Mesendoderm (in vitro differentiated cells): ENCODE data around the gene STOML1.

Experiments
- DNase-seq: peaks from one replicate; pipeline ENCODE4 v3.0.0; 2013
- H2AK5ac ChIP-seq: 2 replicates; pipeline ENCODE4 v1.6.1; 2013; ENCODE audit warnings: low read length, inconsistent platforms
- H2BK120ac ChIP-seq: 2 replicates; pipeline ENCODE4 v1.6.1; 2013; ENCODE audit warnings: low read depth, mild to moderate bottlenecking, low read length, moderate library complexity, mixed read lengths
- H2BK15ac ChIP-seq: replicated peaks from 2 replicates; pipeline ENCODE4 v1.6.1; 2013; ENCODE audit warnings: low read depth, mild to moderate bottlenecking, moderate library complexity
- H2BK5ac ChIP-seq: 2 replicates; pipeline ENCODE4 v1.6.1; 2013; ENCODE audit warnings: low read length, inconsistent platforms
- H3K18ac ChIP-seq: 2 replicates; pipeline ENCODE4 v1.6.1; 2013; ENCODE audit warnings: mild to moderate bottlenecking, low read length, mixed read lengths
- H3K23ac ChIP-seq: one replicate; pipeline ENCODE4 v1.6.1; 2013; ENCODE audit warnings: low read length
- H3K27ac ChIP-seq: 2 replicates; pipeline ENCODE4 v1.5.1; 2013; ENCODE audit warnings: low read depth, mild to moderate bottlenecking, inconsistent platforms, low read length, moderate library complexity
- H3K27me3 ChIP-seq: 2 replicates; pipeline ENCODE4 v1.6.1; 2013; ENCODE audit warnings: low read length, control low read depth, mild to moderate bottlenecking, inconsistent platforms; ENCODE audit not compliant: insufficient read depth, poor library complexity
- H3K36me3 ChIP-seq: 2 replicates; pipeline ENCODE4 v1.6.1; 2013; ENCODE audit warnings: low read length, inconsistent platforms; ENCODE audit not compliant: control insufficient read depth, insufficient read depth
- H3K4ac ChIP-seq: one replicate; pipeline ENCODE4 v1.6.1; 2013; ENCODE audit warnings: low read depth, mild to moderate bottlenecking, low read length, moderate library complexity
- H3K4me1 ChIP-seq: 2 replicates; pipeline ENCODE4 v1.6.1; 2013; ENCODE audit warnings: low read depth, low read length, inconsistent platforms; ENCODE audit not compliant: control insufficient read depth
- H3K4me2 ChIP-seq: 2 replicates; pipeline ENCODE4 v1.6.1; 2013; ENCODE audit warnings: low read length
- H3K4me3 ChIP-seq: 2 replicates; pipeline ENCODE4 v1.5.1; 2013; ENCODE audit warnings: mild to moderate bottlenecking, low read length
- H3K56ac ChIP-seq: one replicate; pipeline ENCODE4 v1.6.1; 2013; ENCODE audit warnings: low read length
- H3K79me1 ChIP-seq: 2 replicates; pipeline ENCODE4 v1.6.1; 2013; ENCODE audit warnings: low read length, inconsistent platforms
- H3K79me2 ChIP-seq: 2 replicates; pipeline ENCODE4 v1.6.1; 2013; ENCODE audit warnings: mild to moderate bottlenecking, low read length; ENCODE audit not compliant: control insufficient read depth, insufficient read depth
- H3K9ac ChIP-seq: 2 replicates; pipeline ENCODE4 v1.6.1; 2013; ENCODE audit warnings: low read length, inconsistent platforms
- H4K5ac ChIP-seq: one replicate; pipeline ENCODE4 v1.6.1; 2013; ENCODE audit warnings: low read length
- H4K8ac ChIP-seq: one replicate; pipeline ENCODE4 v1.6.1; 2013; ENCODE audit warnings: low read depth, mild to moderate bottlenecking, control low read depth, low read length, moderate library complexity
- WGBS: extraction: QIAGEN DNeasy Blood & Tissue Kit; methylation state at CpG from one replicate; pipeline ENCODE4 v1.1.7; 2013; ENCODE audit warnings: low lambda C conversion rate, missing lambda C conversion rate; ENCODE audit not compliant: insufficient coverage; ENCODE audit errors: extremely low coverage; 5-methylcytosine and 5-hydroxymethylcytosine counted together

Gene STOML1

DNA sequence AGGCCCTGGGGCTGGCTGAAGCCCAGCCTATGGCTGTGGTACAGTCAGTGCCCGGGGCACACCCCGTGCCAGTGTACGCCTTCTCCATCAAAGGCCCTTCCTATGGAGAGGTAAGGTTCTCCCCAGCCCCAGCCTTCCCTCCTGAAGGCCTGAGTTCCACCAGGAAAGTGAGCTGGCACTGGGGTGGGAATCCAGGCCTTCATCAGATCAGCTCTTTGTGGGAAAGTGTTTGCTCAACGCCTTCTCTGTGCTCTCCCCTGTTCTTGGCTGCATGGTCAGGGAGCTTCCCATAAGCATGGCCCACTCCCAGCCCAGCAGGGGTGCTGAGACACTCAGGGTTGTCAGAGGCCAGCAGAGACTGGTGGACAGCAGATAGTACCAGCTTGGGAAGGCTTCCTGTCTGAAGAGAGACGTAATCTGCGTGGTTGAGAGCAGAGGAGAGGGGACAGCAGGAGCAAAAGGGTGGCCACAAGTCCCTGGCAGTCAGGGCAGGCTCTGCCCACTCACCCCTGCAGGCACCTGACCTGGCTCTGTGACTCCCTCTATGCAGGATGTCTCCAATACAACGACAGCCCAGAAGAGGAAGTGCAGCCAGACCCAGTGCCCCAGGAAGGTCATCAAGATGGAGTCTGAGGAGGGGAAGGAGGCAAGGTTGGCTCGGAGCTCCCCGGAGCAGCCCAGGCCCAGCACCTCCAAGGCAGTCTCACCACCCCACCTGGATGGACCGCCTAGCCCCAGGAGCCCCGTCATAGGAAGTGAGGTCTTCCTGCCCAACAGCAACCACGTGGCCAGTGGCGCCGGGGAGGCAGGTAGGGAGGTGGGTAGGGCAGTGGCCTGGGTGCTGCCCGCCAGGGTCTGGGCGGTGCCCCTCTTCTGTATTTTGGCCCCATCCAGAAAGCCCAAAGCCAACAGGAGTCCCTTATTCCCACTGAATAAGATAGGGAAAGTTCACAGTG is 40.8 kb upstream of the STOML1 start:
- no peak for DNase-seq
- H3K36me3 ChIP-seq = peaks cover 2% of the 10 kb centered on the region

DNA sequence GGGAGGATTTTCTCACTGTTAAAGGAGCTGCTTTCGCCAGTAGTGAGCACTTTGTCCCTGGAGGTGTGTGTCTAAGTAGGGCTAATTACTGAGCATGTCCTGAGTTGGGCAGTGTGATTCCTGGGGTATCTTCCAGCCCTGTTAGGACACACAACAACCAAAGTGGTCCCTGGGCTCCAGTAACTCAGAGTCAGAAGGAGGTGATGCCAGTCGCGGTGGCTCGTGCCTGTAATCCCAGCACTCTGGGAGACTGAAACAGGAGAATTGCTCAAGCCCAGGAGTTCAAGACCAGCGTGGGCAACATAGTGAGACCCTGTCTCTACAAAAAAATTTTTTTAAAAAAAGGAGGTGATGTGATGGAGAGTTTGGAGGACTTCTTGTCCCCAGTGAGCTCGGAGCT is 40.0 kb upstream of the STOML1 start:
- no peaks in the 10 kb centered on the region for H3K79me1 ChIP-seq
- no peak overlapping the region for H3K56ac ChIP-seq
- no peak for DNase-seq
- no peak overlapping the region for H3K4me2 ChIP-seq
- no peak overlapping the region for H3K23ac ChIP-seq
- no peak overlapping the region for H3K4ac ChIP-seq
- no peak overlapping the region for H4K8ac ChIP-seq
- no CpG with 5 or more reads among the region's 6 CpGs for WGBS
- no peak overlapping the region for H2BK15ac ChIP-seq
- H2BK120ac ChIP-seq = no peak overlapping the region
- H3K4me1 ChIP-seq = no peaks in the 10 kb centered on the region
- H3K27ac ChIP-seq = no peak overlapping the region
- H3K79me2 ChIP-seq = no peaks in the 10 kb centered on the region
- no peak overlapping the region for H2BK5ac ChIP-seq
- no peak overlapping the region for H2AK5ac ChIP-seq
- H3K9ac ChIP-seq = no peak overlapping the region
- no peak overlapping the region for H3K4me3 ChIP-seq
- H3K18ac ChIP-seq = no peak overlapping the region
- H3K27me3 ChIP-seq = no peaks in the 10 kb centered on the region
- peaks cover 2% of the 10 kb centered on the region for H3K36me3 ChIP-seq
- no peak overlapping the region for H4K5ac ChIP-seq

More for the DNA sequence above, 40.8 kb upstream of the STOML1 start:
- Histone ChIP-seq H3K27ac (no peak overlapping the region), H3K79me2 (no peaks in the 10 kb centered on the region), H3K18ac (no peak overlapping the region), H3K4me2 (no peak overlapping the region), H3K4me3 (no peak overlapping the region), H3K79me1 (no peaks in the 10 kb centered on the region), H3K56ac (no peak overlapping the region), H3K23ac (no peak overlapping the region), H3K9ac (no peak overlapping the region), H3K27me3 (no peaks in the 10 kb centered on the region), H3K4me1 (no peaks in the 10 kb centered on the region), H3K4ac (no peak overlapping the region), H2BK120ac (no peak overlapping the region), H4K8ac (no peak overlapping the region), H4K5ac (no peak overlapping the region), H2BK5ac (no peak overlapping the region), H2AK5ac (no peak overlapping the region), H2BK15ac (no peak overlapping the region)
- no CpG with 5 or more reads among the region's 16 CpGs for WGBS

DNA sequence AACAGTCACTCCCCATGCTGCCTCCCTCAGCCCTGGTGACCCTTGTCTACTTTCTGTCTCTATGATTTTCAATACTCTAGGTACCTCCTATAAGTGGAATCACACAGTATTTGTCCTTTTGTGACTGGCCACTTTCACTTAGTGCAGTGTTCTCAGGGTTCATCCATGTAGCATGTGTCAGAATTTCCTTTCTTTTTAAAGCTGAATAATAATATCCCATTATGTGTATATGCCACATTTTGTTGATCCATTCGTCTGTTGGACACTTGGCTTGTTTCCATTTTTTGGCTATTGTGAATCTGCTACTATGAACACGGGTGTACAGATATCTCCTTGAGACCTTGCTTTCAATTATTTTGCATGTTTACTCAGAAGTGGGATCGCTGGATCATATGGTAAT is 36.6 kb upstream of the STOML1 start:
- H3K27me3 ChIP-seq = no peaks in the 10 kb centered on the region
- H4K5ac ChIP-seq = no peak overlapping the region
- H3K79me1 ChIP-seq = no peaks in the 10 kb centered on the region
- H2BK120ac ChIP-seq = no peak overlapping the region
- no peak overlapping the region for H3K4ac ChIP-seq
- H3K36me3 ChIP-seq = peaks cover under 1% of the 10 kb centered on the region
- H3K23ac ChIP-seq = no peak overlapping the region
- no peak overlapping the region for H3K4me3 ChIP-seq
- WGBS = no CpG with 5 or more reads among the region's 3 CpGs
- no peak overlapping the region for H2BK5ac ChIP-seq
- H4K8ac ChIP-seq = no peak overlapping the region
- no peak overlapping the region for H2AK5ac ChIP-seq
- no peak overlapping the region for H3K56ac ChIP-seq
- no peaks in the 10 kb centered on the region for H3K79me2 ChIP-seq
- H2BK15ac ChIP-seq = no peak overlapping the region
- no peak overlapping the region for H3K9ac ChIP-seq
- no peak for DNase-seq
- H3K18ac ChIP-seq = no peak overlapping the region
- no peak overlapping the region for H3K4me2 ChIP-seq
- no peaks in the 10 kb centered on the region for H3K4me1 ChIP-seq
- H3K27ac ChIP-seq = no peak overlapping the region

DNA sequence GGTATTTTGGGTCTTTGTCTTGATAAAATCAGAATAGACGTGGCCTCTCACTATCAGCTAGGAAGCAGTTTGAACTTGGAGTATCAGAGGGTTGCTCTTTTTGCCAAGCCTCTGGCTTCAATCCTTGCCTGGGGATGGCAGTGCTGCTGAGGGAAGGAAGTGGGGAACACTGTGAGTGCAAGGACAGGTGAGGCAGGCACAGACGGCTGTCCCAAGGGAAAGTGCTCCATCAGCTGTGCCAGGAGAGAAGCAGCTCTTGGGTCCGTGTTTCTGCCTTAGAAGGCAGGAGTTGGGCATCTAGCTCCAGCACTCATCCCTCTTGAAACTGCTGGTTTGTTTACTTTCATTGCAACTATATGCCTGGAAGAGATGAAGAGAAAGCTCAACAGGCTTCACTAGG is 35.6 kb upstream of the STOML1 start:
- Histone ChIP-seq H2BK5ac (no peak overlapping the region), H3K4me2 (no peak overlapping the region), H2BK15ac (no peak overlapping the region), H3K36me3 (no peaks in the 10 kb centered on the region), H3K4me1 (no peaks in the 10 kb centered on the region), H4K8ac (no peak overlapping the region), H3K4ac (no peak overlapping the region), H3K9ac (no peak overlapping the region), H3K27me3 (no peaks in the 10 kb centered on the region), H3K79me2 (no peaks in the 10 kb centered on the region), H3K18ac (no peak overlapping the region), H2BK120ac (no peak overlapping the region), H3K56ac (no peak overlapping the region), H4K5ac (no peak overlapping the region), H3K27ac (no peak overlapping the region), H3K23ac (no peak overlapping the region), H2AK5ac (no peak overlapping the region), H3K79me1 (no peaks in the 10 kb centered on the region), H3K4me3 (no peak overlapping the region)
- no peak for DNase-seq
- WGBS = no CpG with 5 or more reads among the region's 3 CpGs

DNA sequence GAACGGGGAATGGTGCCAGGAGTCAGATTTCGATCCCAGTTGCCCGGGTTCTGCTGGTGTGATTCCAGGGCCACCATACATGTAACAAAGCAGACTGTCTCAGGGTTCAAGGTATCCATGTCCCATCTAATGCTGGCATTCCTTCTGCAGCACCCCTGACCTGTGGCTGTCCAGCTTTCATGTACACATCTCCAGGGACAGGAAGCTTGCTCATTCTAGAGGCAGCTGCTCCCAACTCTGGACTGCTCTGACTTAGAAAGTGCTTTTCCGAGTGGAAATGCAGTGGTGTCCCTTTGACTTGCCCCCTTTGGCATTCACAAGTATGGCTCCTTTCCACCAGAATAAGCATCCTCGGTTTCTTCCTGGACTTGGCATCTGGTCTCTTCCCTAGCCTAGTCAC is 33.3 kb upstream of the STOML1 start:
- Histone ChIP-seq H3K4me3 (no peak overlapping the region), H4K5ac (no peak overlapping the region), H3K4ac (no peak overlapping the region), H2BK120ac (no peak overlapping the region), H3K79me1 (no peaks in the 10 kb centered on the region), H3K27ac (no peak overlapping the region), H3K23ac (no peak overlapping the region), H4K8ac (no peak overlapping the region), H2BK5ac (no peak overlapping the region), H2BK15ac (no peak overlapping the region), H3K79me2 (no peaks in the 10 kb centered on the region), H3K18ac (no peak overlapping the region), H3K4me1 (no peaks in the 10 kb centered on the region), H3K4me2 (no peak overlapping the region), H3K9ac (no peak overlapping the region), H3K56ac (no peak overlapping the region), H3K36me3 (no peaks in the 10 kb centered on the region), H3K27me3 (no peaks in the 10 kb centered on the region), H2AK5ac (no peak overlapping the region)
- DNase-seq = no peak
- no CpG with 5 or more reads among the region's 5 CpGs for WGBS

DNA sequence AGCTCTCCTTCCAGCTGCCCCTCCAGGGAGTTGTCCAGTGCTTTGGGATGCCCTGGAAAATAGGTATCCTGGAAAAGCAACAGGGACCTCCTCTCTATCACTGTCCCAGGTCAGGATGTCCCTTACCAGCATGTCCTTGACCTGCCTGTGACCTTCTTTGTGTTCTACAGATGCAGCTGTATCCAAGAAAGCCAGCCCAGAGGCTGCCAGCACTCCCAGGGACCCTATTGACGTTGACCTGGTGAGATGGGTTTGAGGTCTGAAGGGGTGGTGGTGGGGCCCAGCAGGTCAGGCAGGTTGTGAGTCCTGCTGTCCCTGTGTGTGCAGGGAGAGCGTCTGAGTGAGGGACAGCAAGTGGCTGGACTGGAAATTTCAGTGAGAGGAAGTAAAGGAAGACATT is 32.6 kb upstream of the STOML1 start:
- Histone ChIP-seq H3K27ac (no peak overlapping the region), H2BK5ac (no peak overlapping the region), H3K4me2 (no peak overlapping the region), H4K5ac (no peak overlapping the region), H3K56ac (no peak overlapping the region), H3K9ac (no peak overlapping the region), H3K4me3 (no peak overlapping the region), H3K23ac (no peak overlapping the region), H3K4ac (no peak overlapping the region), H3K79me2 (no peaks in the 10 kb centered on the region), H3K4me1 (no peaks in the 10 kb centered on the region), H2AK5ac (no peak overlapping the region), H3K27me3 (no peaks in the 10 kb centered on the region), H3K18ac (no peak overlapping the region), H2BK120ac (no peak overlapping the region), H2BK15ac (no peak overlapping the region), H3K36me3 (no peaks in the 10 kb centered on the region), H4K8ac (no peak overlapping the region), H3K79me1 (no peaks in the 10 kb centered on the region)
- DNase-seq = no peak
- WGBS = no CpG with 5 or more reads among the region's 2 CpGs
